Esophagus squamous epithelium (tissue), 5 donors: ENCODE measurements around the gene SH3D21. TPM values are rescaled to one million over a fixed set of nuclear protein-coding genes. Genes with fewer than 3 reads are reported as not detected.
A peak's percentile ranks its signal among the peaks of the same experiment; 100 is the strongest.

Experiments
- DNase-seq: peaks from one replicate; lab custom pipeline; 2025; lab: John Stamatoyannopoulos, UW
- H3K27ac ChIP-seq, 4 donors: fragments of 200-600 bp; sonication (generic); one replicate each; pipeline ENCODE4 v1.5.1; 2016 to 2019; ENCODE audit warnings: mild to moderate bottlenecking in 1 of 4
- H3K27me3 ChIP-seq, 4 donors: fragments of 200-600 bp; sonication (generic); 1 replicate in 3 of 4; 2 replicates in 1 of 4; pipeline versions ENCODE4 v1.5.1 to v1.6.0; 2017 to 2021; ENCODE audit warnings: antibody characterized with exemption in 1 of 4
- H3K36me3 ChIP-seq, 3 donors: fragments of 200-600 bp; sonication (generic); one replicate each; pipeline ENCODE4 v1.5.1; 2016 to 2019
- H3K4me1 ChIP-seq, 3 donors: fragments of 200-600 bp; sonication (generic); one replicate each; pipeline ENCODE4 v1.5.1; 2017 to 2019
- H3K4me3 ChIP-seq, 4 donors: fragments of 200-600 bp; sonication (generic); 1 replicate in 3 of 4; 2 replicates in 1 of 4; pipeline ENCODE4 v1.5.1; 2016 to 2019; ENCODE audit warnings: mild to moderate bottlenecking in 2 of 4, moderate library complexity in 1 of 4
- H3K9me3 ChIP-seq, 3 donors: fragments of 200-600 bp; sonication (generic); one replicate each; pipeline ENCODE4 v1.5.1; 2016 to 2019
- CTCF ChIP-seq, 6 experiments: fragments of 450-650 bp in 4 of 6; fragments of 200-600 bp in 2 of 6; sonication (generic) in 2 of 6; IDR thresholded peaks; one replicate each; pipeline ENCODE4 v1.5.1; 2016 to 2019; ENCODE audit warnings: antibody characterized with exemption in 6 of 6, mild to moderate bottlenecking in 4 of 6, moderate library complexity in 4 of 6
- POLR2A ChIP-seq, 4 donors: fragments of 450-650 bp; IDR thresholded peaks; one replicate each; pipeline ENCODE4 v1.6.1; 2017; ENCODE audit warnings: antibody characterized with exemption in 4 of 4, mild to moderate bottlenecking in 4 of 4, moderate library complexity in 3 of 4
- WGBS, 2 donors: methylation state at CpG; one replicate each; pipeline ENCODE4 v1.1.5; 2018; 5-methylcytosine and 5-hydroxymethylcytosine counted together
- intact Hi-C: fragments of 100-400 bp; cut with DNase I; formaldehyde crosslinking; loops from one replicate; pipeline ENCODE4 v1.15.0; 2022
- total RNA-seq, 4 donors: library from RNA; depleted of rRNA; stranded (reverse); fragments of >200 nt; gene quantifications; one replicate each; pipeline ENCODE4 v1.1.0, GENCODE V29; 2016
- donor health status: DM: yes; HTN: yes; CAD: no.

Gene SH3D21
- total RNA-seq, 4 donors from 2014 or later, result 2.8 to 9.7 (median 3.7) TPM

- TF ChIP-seq CTCF (IDR thresholded peaks at IDR 0.05) (no peak), POLR2A (IDR thresholded peaks at IDR 0.05) (no peak)
- intact Hi-C loops, result no loop called here
- H3K4me1 ChIP-seq, result peaks cover 20 to 52% (median 26%) of the 10 kb centered on the region in 3 donors
- H3K36me3 ChIP-seq, result no peaks in the 10 kb centered on the region
- no peak for DNase-seq
- peak overlapping the region; percentile 77 to 93 (median 84) for H3K27ac ChIP-seq
- H3K9me3 ChIP-seq, result no peaks in the 10 kb centered on the region
- peaks cover 0 to 7% (median 0%) of the 10 kb centered on the region in 4 donors for H3K27me3 ChIP-seq
- 22 to 33% methylated on average over 1 to 4 of the region's 9 CpGs for WGBS, 2 donors
- H3K4me3 ChIP-seq, result peak overlapping the region in 3 of 4 donors; percentile 45 to 85 (median 76)
Observed at GRCh38 chr1:36324353-36324703, 18.2 kb downstream of the SH3D21 start.

- TF ChIP-seq CTCF (IDR thresholded peaks at IDR 0.05) (no peak), POLR2A (IDR thresholded peaks at IDR 0.05) (no peak)
- Histone ChIP-seq H3K4me1 (peaks cover 16 to 44% (median 19%) of the 10 kb centered on the region in 3 donors), H3K27ac (no peak overlapping the region), H3K36me3 (no peaks in the 10 kb centered on the region), H3K4me3 (no peak overlapping the region), H3K9me3 (no peaks in the 10 kb centered on the region), H3K27me3 (peaks cover 0 to 7% (median 0%) of the 10 kb centered on the region in 4 donors)
- 69 to 100% methylated on average over 1 to 6 of the region's 6 CpGs for WGBS, 2 donors
- intact Hi-C loops, result no loop called here
- DNase-seq, result no peak
Observed at GRCh38 chr1:36326499-36326898, 20.3 kb downstream of the SH3D21 start.

- Histone ChIP-seq H3K27me3 (peaks cover 0 to 7% (median 0%) of the 10 kb centered on the region in 4 donors), H3K4me1 (peaks cover 10 to 34% (median 13%) of the 10 kb centered on the region in 3 donors), H3K27ac (no peak overlapping the region), H3K9me3 (no peaks in the 10 kb centered on the region), H3K36me3 (no peaks in the 10 kb centered on the region), H3K4me3 (no peak overlapping the region)
- DNase-seq, result no peak
- TF ChIP-seq CTCF (IDR thresholded peaks at IDR 0.05) (no peak), POLR2A (IDR thresholded peaks at IDR 0.05) (no peak)
- intact Hi-C loops, result no loop called here
- WGBS, 2 donors, result 72 to 82% methylated on average over 7 to 9 of the region's 9 CpGs
Observed at GRCh38 chr1:36327421-36328087, 21.4 kb downstream of the SH3D21 start.

- DNase-seq, result no peak
- no peaks in the 10 kb centered on the region for H3K9me3 ChIP-seq
- TF ChIP-seq CTCF (IDR thresholded peaks at IDR 0.05), result no peak
- TF ChIP-seq POLR2A (IDR thresholded peaks at IDR 0.05), result no peak
- no peak overlapping the region for H3K27ac ChIP-seq
- intact Hi-C loops, result no loop called here
- no peaks in the 10 kb centered on the region for H3K36me3 ChIP-seq
- no peak overlapping the region for H3K4me3 ChIP-seq
- 70 to 71% methylated on average over 2 to 4 of the region's 6 CpGs for WGBS, 2 donors
- H3K27me3 ChIP-seq, result peaks cover 0 to 7% (median 0%) of the 10 kb centered on the region in 4 donors
- peaks cover 10 to 29% (median 13%) of the 10 kb centered on the region in 3 donors for H3K4me1 ChIP-seq
Observed at GRCh38 chr1:36328088-36328480, 21.9 kb downstream of the SH3D21 start.

GRCh38 chr1:36328713-36329112, 22.5 kb downstream of the SH3D21 start:
- DNase-seq, result no peak
- TF ChIP-seq POLR2A (IDR thresholded peaks at IDR 0.05), result no peak
- no peak for TF ChIP-seq CTCF (IDR thresholded peaks at IDR 0.05)
- intact Hi-C loops, result no loop called here

More at GRCh38 chr1:36328713-36329112, 22.5 kb downstream of the SH3D21 start:
- 53 to 64% methylated on average over 5 to 6 of the region's 6 CpGs for WGBS, 2 donors
- Histone ChIP-seq H3K4me3 (no peak overlapping the region), H3K36me3 (no peaks in the 10 kb centered on the region), H3K9me3 (no peaks in the 10 kb centered on the region), H3K27me3 (peaks cover 0 to 7% (median 0%) of the 10 kb centered on the region in 4 donors), H3K27ac (no peak overlapping the region), H3K4me1 (peaks cover 7 to 22% (median 13%) of the 10 kb centered on the region in 3 donors)
